HL-60 (cell line): ENCODE data around the gene TMEM178A.

Experiments
- DNase-seq, 2 experiments: peaks; one replicate each; pipeline ENCODE4 v3.0.0-alpha.2; 2010 to 2020; ENCODE audit warnings: low read depth in 1 of 2, low spot score in 1 of 2
- H3K27ac ChIP-seq: fragments of 250-450 bp; sonication (Bioruptor Pico); replicated peaks from 2 replicates; pipeline ENCODE4 v1.5.1; 2020; ENCODE audit warnings: mild to moderate bottlenecking, moderate library complexity
- H3K27me3 ChIP-seq: fragments of 250-450 bp; sonication (Bioruptor Pico); 2 replicates; pipeline ENCODE4 v1.5.1; 2021; ENCODE audit warnings: mild to moderate bottlenecking, moderate library complexity; ENCODE audit not compliant: insufficient read depth, poor library complexity, severe bottlenecking
- H3K4me3 ChIP-seq: replicated peaks from 2 replicates; pipeline ENCODE4 v1.5.1; 2011; ENCODE audit warnings: mild to moderate bottlenecking, control low read depth, low read length; ENCODE audit not compliant: insufficient read depth
- CTCF ChIP-seq: IDR thresholded peaks from one replicate; pipeline ENCODE4 v1.5.1; 2011; ENCODE audit warnings: low read length, control low read depth, inconsistent platforms; ENCODE audit not compliant: insufficient read depth
- GABPA ChIP-seq: IDR thresholded peaks from 2 replicates; pipeline ENCODE4 v1.6.1; 2012; ENCODE audit warnings: low read depth
- POLR2AphosphoS5 ChIP-seq: IDR thresholded peaks from 2 replicates; pipeline ENCODE4 v1.6.1; 2012; ENCODE audit warnings: low read depth
- REST ChIP-seq: IDR thresholded peaks from 2 replicates; pipeline ENCODE4 v1.6.1; 2012; ENCODE audit warnings: low read depth; ENCODE audit not compliant: insufficient replicate concordance
- SPI1 ChIP-seq: IDR thresholded peaks from 2 replicates; pipeline ENCODE4 v1.6.1; 2012; ENCODE audit warnings: low read depth, mild to moderate bottlenecking, borderline replicate concordance

The TMEM178A gene

GRCh38 chr2:39679805-39680204, 14.1 kb downstream of the TMEM178A start:
- TF ChIP-seq GABPA (no peak), REST (no peak), SPI1 (no peak), POLR2AphosphoS5 (no peak), CTCF (no peak)
- DNase-seq: no peak
- H3K27ac ChIP-seq: no peak overlapping the region
- H3K4me3 ChIP-seq: no peak overlapping the region
- no peaks in the 10 kb centered on the region for H3K27me3 ChIP-seq

GRCh38 chr2:39682066-39682692, 16.5 kb downstream of the TMEM178A start:
- Histone ChIP-seq H3K27ac (no peak overlapping the region), H3K27me3 (no peaks in the 10 kb centered on the region), H3K4me3 (no peak overlapping the region)
- no peak for TF ChIP-seq GABPA
- no peak for TF ChIP-seq REST
- TF ChIP-seq SPI1: no peak
- TF ChIP-seq POLR2AphosphoS5: no peak
- no peak for TF ChIP-seq CTCF
- DNase-seq: no peak

GRCh38 chr2:39683022-39683699, 17.4 kb downstream of the TMEM178A start:
- H3K4me3 ChIP-seq: no peak overlapping the region
- no peak for DNase-seq
- H3K27ac ChIP-seq: no peak overlapping the region
- H3K27me3 ChIP-seq: no peaks in the 10 kb centered on the region
- no peak for TF ChIP-seq CTCF
- TF ChIP-seq POLR2AphosphoS5: no peak
- no peak for TF ChIP-seq REST
- no peak for TF ChIP-seq SPI1
- no peak for TF ChIP-seq GABPA
